T-helper 2 cell (primary cell): ENCODE measurements around the gene HDAC4.

Experiments
- DNase-seq, 5 experiments: peaks; one replicate each; pipeline versions ENCODE4 v3.0.0 to v3.0.0-alpha.2; 2012 to 2022

Gene HDAC4

DNA sequence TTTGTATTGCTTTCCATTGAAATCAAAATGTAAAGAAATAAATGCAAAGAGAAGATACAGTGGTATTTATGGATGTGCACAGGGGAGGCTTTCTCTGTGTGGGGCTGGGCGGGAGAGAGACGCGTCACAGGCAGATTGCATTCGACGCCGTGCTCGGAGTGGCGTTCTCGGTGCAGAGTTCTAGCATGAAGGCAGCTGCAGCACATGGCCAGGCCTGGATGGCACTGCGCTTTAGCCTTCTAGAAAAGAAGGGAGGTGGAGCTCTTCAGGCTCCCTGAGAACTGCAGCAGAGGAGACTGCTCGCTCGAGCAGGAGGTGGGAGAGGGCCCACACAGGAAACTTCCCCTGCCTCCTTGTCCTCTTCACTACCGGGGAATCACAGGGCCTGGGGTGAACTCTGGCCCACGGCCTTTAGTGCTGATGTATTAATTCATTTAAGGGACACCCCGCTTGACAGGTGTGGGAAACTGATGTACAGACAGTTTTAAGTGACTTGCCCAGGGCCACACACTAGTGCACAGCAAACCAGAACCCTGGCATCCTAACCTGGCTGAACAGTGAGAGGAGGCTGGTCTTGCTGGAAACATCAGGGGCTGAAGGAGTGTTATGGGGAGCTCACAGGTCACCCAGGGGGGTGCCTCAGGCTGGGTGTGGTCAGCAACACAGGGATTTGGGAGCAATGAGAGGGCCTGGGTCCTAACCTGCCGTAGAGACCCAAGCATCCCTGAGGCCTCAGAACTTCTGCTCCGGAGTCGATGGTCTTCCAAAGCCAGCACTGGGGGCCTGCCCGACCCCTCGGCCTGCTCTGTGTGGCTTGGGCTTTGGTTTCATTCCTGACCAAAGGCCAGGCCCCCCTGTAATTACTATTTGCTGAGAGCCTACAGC is 199.9 kb downstream of the HDAC4 start:
- DNase-seq: no peak

DNA sequence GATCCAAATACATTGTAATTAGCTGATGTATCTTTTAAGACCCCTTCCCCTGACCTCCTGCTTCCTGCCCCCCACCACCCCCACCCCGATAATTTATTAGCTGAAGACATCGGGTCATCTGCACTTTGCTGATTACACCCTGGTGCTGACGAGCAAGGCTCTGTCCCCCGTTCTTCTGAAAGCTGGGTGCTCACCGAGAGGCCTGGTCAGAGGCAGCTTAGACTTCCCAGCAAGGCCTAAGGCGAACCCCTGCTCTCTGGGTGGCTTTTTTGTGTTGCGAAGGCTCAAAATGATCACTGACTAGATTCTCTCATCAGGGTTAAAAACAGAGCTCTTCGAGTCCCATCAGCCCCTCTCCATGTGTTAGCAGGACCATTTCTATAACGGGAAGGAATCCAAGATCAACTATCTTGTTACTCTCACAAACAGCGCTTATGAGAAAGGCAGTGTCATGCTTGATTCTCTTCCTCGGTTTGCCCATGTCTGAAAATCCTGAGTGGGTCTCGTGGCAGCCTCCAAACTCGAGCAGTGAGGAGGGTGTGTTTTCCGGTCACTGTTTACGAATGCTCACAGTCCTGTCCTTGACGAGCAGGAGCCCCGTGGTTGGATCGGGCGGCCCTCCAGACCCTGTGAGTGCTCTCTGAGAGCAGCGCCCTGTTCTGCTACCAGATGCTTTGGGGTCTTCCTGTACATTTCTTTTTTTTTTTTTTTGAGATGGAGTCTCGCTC is 201.6 kb downstream of the HDAC4 start:
- DNase-seq: no peak

DNA sequence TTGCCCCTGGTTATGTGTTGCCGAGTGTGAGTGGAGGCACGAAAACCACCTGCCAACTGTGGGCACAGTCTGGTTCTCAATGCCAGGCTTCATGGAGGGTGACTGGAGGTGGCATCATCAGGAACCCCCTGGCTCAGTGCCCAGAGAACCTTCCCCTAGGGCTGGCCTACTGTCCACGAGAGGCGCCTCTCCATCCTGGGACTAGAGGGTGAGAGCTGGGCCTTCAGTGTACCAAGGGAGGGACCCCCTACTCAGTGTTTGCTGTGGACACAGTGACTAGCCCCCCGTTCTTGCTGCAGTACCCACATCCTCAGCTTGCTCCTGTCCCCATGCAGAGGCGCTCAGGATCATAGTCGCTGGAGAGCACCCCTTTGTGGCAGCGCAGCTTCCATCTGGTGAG is 202.6 kb downstream of the HDAC4 start:
- no peak for DNase-seq

DNA sequence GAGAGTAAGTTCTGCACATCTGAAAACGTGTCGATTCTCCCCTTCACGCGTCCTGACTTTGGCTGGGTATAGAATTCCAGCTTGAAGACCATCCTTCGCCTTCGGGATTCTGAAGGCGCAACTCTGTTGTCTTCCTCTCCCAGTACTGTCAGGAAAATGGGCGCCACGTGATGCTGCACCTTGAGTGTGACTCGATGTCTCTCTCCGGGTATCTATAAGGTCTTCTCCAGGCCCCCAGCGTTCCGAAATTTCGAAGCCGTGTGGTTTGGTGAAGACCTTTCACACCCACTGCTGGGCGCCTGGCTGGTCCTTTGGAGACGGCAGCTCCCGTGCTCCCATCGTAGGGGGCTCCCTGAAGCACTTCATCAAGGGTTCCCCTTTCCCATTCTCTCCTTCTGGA is 203.7 kb downstream of the HDAC4 start:
- DNase-seq: no peak

DNA sequence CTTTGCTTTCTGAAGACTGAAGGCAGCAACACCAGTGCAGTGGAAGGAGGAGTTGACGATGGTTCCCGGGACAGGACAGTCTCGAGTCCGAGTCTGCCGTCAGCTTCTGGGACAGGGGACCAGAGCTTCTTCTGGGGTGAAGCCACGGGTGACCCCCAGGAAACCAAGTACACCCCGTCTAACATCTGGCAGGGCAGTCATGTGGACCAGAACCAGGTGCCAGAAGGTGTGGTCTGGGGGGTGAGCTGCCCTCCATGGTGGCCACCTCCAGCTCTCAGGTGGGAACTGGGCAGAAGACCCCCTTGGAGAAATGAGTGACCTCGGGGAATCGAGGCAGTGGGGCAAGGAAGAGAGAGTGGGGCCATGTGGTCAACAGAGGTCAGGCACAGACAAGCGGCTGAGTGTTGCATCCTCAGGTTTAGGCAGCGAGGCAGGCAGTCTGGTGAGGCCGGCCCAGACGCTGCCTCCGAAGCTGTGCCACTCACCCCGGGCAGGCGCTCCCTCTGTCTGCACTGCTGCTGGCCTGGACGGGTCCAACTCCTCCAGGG is 204.3 kb downstream of the HDAC4 start:
- DNase-seq: no peak

DNA sequence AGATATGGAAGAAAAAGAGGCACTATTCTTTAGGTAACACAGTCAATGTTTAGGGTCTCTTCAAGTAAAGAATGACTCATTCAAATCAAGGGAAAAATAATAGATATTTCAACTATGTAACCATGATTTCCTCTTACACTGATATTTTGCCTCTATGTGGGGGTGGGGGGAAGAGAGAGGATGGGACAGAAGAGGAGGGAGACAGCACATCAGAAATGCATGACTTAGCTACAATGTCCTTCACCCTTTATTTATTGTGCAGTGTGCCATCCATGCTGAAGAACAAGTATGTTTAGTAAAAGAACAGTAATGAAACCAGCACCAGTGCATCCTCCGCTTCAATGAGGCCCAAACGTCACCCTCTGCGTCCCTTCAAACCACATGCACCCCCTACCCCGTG is 204.8 kb downstream of the HDAC4 start:
- no peak for DNase-seq

DNA sequence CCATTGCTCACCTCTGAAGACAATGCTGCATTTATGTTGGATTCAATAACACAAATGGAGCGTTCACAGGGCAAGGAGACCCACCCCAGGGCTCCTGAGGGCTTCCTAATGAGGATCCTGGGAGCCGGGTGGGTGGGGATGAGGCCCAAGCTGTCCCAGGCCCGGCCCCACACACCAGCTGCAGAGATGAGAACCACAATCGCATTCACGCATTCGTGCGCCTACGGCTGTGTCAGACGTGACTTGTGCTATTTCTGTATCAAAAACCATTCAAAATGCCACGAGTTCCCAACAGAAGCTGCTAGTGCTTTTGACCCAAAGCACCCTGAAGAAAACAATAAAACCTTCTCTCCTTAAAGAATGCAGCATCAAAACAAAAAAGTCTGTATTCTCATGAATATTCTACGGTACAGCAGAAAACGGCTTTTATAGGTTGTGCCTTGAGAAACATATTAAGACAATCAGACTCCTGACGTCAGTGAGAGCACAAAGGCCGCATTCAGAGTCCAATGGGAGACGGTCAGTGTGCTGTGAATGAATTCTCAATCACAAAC is 205.4 kb downstream of the HDAC4 start:
- DNase-seq: no peak

DNA sequence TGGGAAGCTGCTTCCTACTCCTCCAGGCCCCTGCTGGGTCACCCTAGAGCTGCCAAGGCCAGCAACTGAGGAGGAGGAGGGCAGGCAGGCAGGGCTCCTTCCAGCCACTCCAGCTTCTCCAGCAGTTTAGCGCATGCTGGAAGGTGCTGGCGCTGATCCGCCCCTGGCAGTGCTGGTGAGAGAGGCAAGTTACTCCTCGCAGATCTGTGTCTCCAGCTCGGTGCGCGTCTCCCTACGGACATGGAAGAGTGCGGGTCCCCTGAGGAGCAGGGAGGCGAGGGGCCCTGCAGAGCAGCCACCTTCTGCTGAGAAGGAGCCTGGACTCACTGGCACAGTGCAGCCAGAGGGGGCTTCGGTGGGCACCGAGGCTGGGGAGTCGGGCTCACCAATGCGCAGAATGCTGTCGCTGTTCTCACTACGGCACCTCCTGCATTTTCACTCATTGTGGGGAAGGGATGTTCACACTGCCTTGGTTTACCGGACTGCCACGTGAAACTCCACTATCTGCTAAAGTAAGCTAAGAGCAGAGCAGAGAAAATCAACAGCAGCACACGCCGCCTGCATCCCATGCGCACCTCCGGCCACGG is 206.0 kb downstream of the HDAC4 start:
- DNase-seq: no peak

DNA sequence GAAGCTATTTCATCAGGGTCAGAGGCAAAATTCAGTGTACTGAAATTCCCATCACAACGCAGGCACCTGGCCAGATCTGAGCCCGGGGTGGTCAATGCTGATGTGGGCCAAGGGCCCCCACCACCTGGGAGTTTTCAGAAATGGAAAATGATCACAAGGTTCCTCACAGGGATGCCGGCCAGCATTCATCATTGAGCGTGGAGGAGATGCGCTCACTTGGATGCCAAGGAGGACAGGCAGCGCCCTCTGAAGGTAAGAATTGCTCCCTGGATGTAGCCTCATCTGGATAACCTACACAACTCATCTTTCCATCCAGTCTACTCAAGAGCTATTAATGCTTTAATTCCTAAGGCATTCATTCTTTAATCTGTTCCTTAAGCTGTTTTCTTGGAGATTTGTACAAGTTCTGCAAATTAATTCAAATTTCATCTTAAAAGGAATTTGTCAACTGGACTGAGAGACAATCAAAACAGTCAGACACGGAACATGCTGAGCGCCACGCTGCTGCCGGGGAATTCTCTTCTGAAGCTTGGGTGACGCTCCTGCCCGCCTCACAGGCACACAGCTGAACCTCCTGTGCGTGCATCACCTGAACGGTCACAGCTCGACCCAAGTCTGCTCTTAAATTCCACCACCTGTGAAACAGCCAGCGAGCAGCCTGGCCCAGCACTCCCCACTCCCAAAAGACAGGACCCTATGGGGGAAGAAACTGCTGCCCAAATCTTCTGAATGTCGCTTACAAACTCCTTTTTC is 206.7 kb downstream of the HDAC4 start:
- DNase-seq: no peak

DNA sequence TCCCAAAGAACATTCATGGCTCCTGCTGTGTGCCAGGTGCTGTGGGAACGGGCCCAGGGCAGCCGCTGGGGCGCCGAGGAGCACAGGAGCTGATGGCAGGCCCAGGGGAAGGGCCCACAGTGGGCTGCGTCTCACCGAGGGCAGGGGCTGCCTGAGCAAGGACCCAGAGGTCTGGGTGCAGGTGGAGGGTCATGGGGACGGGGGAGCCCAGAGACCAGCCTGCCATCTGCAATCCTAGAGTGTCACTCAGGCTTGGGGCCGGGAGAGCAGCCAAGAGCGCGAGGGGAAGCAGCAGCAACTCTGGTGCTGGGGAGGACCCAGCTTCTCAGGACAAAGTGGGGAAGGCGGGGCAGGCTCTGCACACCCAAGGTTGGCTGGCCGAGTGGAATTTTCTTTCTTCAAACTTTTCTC is 207.4 kb downstream of the HDAC4 start:
- no peak for DNase-seq

DNA sequence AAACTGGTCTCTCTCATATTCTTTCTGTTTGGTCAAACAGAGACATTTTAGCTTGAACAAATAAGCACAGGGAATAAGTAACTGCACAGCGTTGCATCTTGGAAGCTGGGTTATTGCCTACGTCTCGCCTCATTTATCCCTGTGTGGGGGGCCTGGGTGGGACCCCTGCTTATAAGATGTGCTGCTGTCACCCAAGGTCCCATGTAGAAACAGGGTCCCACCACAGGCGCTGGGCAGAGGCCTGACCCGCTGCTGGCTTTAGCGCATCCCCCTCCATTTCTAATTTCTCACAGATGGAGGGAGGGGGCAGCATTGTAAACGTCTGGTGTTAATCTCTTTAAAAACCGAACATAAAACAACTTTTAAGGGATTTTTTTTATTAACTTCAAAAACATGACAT is 207.8 kb downstream of the HDAC4 start:
- DNase-seq: no peak

DNA sequence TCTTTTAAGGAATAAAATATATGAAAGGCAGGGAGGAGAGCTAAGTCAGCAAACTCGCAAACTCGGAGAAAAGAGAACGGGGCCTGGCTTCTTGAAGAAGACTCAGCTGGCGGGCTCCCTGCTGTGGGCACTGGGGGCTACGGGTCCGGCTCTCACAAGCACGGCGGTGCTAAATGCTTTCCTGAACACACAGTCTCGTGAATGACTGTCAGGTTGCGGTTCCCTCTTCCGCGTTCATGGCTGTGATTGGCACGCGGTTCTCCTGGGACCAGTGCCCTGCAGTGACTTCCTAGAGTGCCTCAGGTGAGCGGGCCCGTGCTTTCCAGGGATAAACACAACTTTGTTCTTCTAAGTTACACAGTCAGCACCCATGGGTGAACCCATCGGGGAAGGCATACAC is 208.4 kb downstream of the HDAC4 start:
- no peak for DNase-seq

DNA sequence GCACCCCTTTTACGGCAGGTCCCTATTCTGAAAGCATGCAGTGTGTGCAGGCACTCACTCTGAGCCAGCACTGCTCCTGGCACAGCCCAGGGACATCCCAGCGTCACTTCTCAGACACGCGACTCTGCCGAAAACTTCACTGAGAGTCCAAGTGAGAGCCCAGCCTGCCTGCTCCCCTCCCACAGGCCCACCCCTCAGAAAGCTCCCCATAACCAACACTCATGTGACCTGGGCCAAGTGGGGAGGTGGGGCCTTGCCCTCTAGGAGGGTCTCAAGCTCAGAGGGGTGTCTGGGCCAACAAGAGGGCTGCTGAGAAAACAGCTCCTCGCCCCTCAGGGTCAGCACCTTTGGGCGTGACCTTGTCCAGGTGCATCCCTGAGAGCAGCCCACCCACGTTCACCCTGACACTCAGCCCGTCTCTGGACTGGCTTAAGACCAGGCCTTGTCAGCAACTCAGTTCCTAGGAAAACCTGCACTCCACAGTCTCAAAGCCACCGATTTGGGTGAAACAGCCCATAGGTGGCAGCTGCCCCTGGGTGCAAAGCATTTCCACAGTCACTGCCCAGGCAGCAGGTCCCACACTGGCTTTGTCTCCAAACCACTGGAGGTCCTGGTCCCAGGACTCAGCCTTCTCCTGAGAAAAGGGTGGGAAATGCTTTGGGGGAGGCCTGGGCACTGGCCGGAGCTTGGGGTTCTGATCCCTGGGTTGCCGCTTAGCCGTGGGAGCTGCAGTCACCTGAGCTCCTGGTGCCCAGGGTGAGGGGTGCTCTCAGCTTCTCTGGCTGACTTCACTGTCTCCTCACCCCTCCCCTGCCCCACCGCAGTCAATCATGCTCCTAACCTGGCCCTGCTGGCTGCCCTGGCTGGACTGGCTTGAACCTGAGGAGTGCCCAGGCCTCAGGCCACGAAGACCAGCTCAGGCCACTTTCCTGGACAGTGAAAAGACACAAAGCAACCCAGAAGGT is 209.6 kb downstream of the HDAC4 start:
- DNase-seq: no peak

DNA sequence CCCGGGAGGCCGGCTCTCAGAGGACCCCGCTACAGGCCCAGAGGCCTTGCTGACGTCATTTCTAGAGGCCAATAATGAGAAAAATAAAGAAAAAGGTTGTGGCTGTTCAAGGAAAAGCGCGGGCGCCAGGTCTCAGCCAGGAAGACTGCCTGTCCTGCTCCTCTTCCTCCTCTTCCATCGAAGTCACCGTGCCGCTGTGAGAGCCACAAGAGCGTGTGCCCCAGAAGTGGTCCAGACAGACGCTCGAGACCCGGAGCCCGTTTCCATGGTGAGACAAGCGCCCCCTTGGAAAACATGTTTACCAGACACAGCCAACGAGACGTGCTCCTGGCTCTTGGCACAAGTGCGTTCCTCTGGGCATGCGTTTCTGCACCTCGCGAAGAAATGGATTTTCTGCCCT is 210.5 kb downstream of the HDAC4 start:
- DNase-seq: no peak

DNA sequence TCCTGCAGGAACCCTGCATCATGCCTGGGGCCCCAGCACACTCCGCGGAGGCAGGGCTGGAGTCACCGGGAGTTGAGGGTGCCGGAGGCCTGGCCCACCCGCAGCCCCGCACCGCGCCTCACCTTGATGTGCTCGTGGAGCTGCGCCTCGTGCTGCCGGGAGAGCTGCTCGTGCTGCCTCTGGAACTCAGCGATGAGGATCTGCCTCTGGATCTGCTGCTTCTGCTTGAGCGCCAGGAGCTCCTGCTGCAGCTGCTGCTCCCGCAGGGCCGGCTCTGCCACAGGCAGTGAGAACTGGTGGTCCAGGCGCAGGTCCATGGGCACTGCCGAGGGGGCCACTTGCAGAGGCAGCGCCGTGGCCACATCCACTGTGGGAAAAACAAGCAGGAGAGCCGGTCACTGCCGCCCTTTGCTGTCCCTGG is 211.1 kb downstream of the HDAC4 start:
- DNase-seq: no peak

DNA sequence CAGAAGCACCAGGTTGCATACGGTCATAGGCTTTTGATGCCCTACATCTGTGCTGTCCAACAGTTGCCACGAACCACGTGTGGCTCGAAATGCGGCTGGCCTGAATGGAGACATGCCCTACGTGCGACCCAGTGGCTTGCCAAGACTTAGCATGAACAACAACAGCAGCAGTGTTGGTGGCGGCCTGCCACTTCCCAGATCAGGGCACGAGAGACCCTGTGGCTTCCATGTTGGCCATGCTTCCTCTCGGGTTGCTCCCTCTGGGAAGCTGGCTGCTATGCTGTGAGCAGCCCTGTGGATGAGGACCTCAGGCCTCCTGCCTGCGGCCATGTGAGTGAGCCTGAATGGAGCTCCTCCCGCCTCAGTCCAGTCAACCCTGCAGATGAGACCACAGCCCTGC is 212.3 kb downstream of the HDAC4 start:
- no peak for DNase-seq

DNA sequence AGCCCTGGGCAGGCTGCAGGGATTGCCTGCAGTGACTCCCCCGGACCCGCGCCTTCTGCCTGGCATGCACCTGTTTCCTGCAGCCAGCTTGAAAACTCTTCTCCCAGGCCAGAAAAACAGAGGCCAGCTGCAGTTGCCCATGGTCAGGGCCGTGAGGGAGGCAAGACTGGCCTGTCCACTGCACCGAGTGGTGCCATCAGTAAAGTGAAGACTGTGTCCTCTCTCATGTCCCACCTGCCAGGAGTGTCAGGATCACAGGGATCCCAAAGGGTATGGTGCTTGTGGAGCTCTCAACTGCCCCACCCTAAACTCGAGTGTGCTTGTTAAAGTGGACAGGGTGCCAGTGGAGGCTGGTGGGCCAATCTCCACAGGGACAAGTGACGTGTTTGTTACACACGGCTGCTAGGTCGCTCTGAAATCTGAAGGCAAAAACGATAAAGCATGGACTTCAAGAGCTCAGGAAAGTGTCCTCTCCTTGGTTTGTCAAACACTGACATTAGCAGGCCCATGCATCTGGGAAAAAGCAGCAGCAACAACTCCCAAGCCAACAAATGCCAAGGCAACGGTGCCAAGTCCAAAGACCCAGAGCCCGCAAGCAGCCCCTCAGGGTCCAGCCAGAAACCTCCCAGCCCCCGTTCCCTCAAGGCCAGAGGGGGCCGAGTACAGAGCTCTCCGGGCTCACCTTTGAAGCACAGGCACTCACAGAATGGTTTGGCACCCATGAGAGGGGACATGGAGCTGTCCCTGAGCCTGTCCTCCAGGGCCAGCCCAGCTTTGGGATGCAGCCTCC is 213.2 kb downstream of the HDAC4 start:
- DNase-seq: no peak

DNA sequence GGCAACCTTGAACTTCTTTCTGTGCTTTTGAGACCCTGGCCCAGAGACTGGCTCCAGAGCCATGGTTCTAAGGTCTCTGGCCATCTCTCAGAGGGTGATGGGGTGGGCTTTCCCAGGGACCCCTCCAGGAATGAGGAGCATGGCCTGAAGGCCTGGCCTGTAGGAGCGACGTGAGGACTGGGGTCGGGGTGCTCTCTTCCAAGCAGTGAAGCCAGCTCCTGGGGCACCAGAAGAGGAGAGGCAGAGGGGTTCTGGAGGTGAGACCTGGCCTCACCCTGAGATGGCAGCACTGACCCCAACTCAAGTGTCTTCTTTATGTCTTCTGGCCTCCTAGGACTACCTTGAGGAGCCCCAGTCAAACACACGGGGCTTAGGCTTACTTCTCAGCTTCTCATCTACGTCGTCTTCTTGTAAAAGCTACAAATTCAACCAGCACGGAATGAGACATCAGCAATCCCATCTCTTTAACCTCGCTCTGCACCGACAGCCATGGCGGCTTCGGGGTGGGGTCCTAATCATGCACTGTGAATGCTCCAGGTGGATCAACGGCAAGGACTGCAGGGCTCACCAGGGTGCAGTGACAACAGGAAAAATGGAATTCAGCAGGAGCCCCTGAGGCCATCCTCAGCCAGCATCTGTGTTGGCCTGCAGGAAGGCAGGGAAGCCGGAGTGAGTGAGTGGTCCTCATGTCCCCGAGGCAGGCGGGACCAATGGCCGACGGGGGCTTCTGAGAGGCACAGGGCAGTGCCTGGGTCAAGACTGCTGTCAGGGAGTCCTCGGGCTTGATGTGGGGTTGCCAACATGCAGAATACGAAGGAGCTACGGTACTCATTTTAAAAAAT is 214.1 kb downstream of the HDAC4 start:
- no peak for DNase-seq
